Measurements from ENCODE around the gene ANTKMT.
"Not testable (repeated sequence)": the region's sequence is repeated elsewhere in the genome, so short reads cannot be mapped to it uniquely, and the experiment has no call there.

Gene ANTKMT

DNA sequence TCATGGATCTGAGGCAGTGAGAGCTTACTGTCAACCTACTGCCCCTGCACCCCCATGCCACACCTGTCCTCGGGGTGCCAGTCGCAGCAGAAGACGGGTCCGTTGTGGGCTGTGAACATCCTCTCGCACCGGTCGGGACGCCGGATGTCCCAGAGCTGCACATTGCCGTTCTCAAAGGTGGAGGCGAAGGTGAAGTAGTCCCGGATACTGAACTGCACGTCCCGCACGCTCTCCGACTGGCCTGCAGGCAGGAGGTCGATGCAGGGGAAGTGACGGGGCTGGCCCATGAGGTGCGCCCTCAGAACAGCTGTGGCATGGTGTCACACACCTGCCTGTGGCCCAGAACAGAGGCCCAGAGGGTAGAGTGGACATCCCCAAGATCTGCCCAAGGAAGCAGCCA, 33.4 kb upstream of the ANTKMT start:
- no peak for DNase-seq (ENCODE audit: low read depth)
- no peak overlapping the region for H3K4me3 ChIP-seq (ENCODE audit: low read length)
- TF ChIP-seq, protein P1, sequence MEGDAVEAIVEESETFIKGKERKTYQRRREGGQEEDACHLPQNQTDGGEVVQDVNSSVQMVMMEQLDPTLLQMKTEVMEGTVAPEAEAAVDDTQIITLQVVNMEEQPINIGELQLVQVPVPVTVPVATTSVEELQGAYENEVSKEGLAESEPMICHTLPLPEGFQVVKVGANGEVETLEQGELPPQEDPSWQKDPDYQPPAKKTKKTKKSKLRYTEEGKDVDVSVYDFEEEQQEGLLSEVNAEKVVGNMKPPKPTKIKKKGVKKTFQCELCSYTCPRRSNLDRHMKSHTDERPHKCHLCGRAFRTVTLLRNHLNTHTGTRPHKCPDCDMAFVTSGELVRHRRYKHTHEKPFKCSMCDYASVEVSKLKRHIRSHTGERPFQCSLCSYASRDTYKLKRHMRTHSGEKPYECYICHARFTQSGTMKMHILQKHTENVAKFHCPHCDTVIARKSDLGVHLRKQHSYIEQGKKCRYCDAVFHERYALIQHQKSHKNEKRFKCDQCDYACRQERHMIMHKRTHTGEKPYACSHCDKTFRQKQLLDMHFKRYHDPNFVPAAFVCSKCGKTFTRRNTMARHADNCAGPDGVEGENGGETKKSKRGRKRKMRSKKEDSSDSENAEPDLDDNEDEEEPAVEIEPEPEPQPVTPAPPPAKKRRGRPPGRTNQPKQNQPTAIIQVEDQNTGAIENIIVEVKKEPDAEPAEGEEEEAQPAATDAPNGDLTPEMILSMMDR (conservative IDR thresholded peaks at IDR 0.05; ENCODE audit: low read length), result no peak

DNA sequence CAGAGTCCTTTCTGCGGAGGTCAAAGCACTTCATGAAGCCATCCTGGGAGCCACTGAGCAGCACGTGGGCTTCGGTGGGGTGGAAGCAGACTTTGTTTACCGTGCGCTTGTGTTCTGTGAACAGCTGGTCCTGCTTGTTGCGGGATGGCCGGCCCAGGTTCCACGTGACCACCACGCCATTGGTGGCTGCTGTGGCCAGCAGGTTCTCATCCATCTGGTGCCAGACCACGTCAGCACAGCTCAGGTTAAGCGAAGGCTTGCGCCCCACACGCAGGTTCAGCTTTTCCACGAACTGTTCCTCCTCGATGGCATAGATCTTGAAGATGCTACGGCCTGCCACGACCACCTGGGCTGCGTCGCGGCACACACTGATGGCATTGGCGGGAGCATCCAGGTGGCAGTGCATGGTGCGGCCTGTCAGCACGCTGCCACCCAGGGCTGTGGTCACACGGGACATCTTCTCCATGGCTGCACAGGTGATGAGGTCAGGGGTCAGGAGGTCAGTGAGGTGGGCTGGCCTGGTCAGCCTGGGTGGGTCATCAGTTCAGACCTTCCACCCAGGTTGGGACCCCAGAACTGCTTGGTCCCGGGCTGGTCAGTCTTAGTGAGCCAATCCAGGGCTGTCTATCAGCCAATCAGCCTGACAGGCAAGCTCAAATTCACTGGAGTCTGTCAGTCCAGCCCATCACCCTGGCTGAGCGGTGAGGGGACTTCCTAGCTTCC, 31.6 kb upstream of the ANTKMT start:
- H3K4me3 ChIP-seq (ENCODE audit: low read length), result peak overlapping the region; percentile 85
- TF ChIP-seq, protein P1 (conservative IDR thresholded peaks at IDR 0.05; ENCODE audit: low read length), result no peak
- DNase-seq (ENCODE audit: low read depth), result no peak

DNA sequence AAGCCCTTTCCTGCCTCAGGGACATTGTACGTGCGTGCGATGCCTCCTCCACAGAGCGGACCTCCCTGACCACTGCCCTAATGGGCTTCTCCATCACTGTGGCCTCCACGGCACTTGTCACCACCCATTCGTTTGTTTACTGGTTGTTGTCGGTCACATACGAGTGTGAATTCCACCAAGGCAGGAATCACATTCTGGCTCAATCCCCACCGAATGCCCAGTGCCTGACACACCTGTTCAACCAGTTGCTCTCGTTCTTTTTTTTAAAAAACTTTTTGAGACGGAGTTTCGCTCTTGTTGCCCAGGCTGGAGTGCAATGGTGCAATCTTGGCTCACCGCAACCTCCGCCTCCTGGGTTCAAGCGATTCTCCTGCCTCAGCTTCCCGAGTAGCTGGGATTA, 29.7 kb upstream of the ANTKMT start:
- not testable (repeated sequence) for H3K4me3 ChIP-seq (ENCODE audit: low read length); DNase-seq (ENCODE audit: low read depth)

DNA sequence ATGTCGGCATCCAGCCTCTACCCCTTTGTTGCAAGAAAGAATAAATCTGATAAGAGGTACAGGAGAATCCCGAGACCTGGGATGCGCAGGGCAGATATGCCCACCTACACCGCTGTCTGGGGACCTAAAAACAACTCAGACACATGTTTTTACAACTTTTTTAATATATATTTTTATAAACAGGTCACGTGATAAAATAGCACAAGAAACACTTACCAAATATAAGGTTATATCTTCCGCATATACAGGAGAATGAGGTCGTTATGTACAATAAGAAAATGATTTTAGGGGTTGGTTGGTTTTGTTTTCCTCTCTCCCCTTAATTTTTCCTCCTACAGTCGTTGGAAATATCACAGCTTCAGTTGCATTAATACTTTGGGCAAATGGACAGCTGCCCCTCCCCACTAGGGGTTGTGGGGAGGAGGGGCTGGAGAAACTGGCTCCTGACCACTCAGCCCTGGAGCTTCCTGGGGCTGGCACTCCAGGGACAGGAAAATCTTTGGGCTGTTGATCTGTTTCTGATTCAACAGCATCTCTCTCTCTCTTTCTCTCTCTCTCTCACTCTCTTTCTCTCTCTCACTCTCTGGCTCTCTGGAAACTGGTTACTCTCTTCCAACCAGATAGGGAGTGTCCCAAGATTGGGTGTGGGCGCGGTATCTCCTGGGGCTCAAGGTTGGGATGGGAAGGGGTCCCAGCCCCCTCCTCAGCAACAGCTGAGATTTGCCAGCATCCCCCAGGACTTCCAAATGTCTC, 28.4 kb upstream of the ANTKMT start:
- no peak overlapping the region for H3K4me3 ChIP-seq (ENCODE audit: low read length)
- no peak for DNase-seq (ENCODE audit: low read depth)
- TF ChIP-seq, protein P1 (conservative IDR thresholded peaks at IDR 0.05; ENCODE audit: low read length), result no peak

DNA sequence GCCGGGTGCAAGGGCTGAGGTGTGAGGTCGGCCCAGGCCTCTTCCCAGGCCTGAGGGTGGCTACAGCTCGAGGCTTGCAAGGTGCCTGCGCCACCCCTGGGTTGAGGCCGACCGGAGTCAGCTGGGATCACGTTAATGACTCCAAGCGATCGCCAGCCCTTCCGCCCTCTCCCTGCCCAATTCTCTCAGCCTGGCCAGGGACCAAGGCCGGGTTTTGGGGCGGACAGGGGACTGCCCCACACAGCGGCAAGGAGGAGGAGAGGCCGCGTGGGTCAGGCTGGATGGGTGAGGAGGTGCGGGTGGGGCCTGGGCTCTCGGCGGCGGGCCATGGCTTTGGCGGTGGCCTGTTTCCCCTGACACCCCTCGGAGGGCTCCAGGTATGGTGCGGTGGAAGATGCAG, 27.6 kb upstream of the ANTKMT start:
- H3K4me3 ChIP-seq (ENCODE audit: low read length), result no peak overlapping the region
- TF ChIP-seq, protein P1 (conservative IDR thresholded peaks at IDR 0.05; ENCODE audit: low read length), result no peak
- DNase-seq (ENCODE audit: low read depth), result no peak

DNA sequence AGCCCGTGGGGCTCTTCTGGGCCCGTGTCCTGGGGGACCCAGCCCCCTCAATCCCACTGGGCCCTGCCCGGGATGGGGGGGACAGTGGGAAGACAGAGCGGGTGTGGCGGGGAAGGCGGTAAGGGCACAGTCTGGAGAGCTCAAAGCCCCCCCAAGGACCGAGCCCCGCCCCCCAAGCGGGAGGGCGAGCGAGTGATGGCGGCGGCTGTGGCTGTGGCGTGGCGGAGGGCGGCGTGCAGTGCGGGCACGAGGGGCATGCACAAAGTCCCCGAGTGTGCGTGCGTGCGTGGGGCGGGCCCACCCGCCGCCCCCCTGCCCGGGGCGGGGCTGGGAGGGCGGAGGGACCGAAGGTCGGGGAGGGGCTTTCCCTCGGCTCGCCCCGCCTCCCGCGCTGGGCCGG, 27.2 kb upstream of the ANTKMT start:
- TF ChIP-seq, protein P1 (conservative IDR thresholded peaks at IDR 0.05; ENCODE audit: low read length), result no peak
- H3K4me3 ChIP-seq (ENCODE audit: low read length), result no peak overlapping the region
- no peak for DNase-seq (ENCODE audit: low read depth)

DNA sequence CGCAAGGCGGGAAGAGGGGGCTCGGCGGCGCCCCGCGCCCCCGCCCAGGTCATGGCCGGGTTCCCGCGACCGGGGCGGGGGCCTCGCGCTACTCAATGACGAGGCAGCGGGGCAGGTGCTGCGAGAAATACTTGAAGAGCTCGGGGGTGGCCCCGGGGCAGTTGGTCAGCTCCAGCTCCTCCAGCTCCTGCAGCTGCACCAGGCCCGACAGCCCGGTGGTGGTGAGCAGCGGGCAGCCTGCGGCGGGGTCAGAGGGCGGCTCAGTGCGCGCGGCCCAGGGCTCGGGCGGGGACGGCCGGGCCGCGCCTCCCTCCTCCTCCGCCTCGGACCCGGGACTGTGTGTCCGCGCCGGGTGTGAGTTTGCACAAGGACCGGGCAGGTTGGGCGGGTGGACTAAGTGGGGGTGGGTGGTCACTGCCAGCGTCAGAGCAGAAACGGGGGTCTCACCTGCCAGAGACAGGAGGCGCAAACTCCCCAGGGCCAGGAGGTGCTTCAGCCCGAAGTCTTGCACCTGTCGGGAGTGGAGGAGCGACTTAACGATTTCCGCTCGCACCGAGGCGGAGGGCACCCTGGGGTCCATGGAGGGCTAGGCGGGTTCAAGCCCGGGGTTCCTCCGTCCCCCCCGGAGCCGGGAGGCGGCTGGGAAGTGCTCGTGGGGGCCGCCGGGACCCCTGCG, 26.6 kb upstream of the ANTKMT start:
- TF ChIP-seq, protein P1 (conservative IDR thresholded peaks at IDR 0.05; ENCODE audit: low read length), result no peak
- no peak overlapping the region for H3K4me3 ChIP-seq (ENCODE audit: low read length)
- no peak for DNase-seq (ENCODE audit: low read depth)
